ENCODE measurements around the gene FMO5.

FMO5 gene

GRCh38 chr1:147213271-147213670, 11.9 kb downstream of the FMO5 start:
- TF ChIP-seq CTCF (IDR thresholded peaks at IDR 0.05; ENCODE audit: borderline replicate concordance, insufficient read depth, low read depth, low read length) = no peak
- no peak overlapping the region for H3K4me3 ChIP-seq (ENCODE audit: low read depth, low read length)

GRCh38 chr1:147211577-147211976, 13.6 kb downstream of the FMO5 start:
- no peak for TF ChIP-seq CTCF (IDR thresholded peaks at IDR 0.05; ENCODE audit: borderline replicate concordance, insufficient read depth, low read depth, low read length)
- H3K4me3 ChIP-seq (ENCODE audit: low read depth, low read length) = no peak overlapping the region

GRCh38 chr1:147210987-147211386, 14.2 kb downstream of the FMO5 start:
- H3K4me3 ChIP-seq (ENCODE audit: low read depth, low read length) = no peak overlapping the region
- TF ChIP-seq CTCF (IDR thresholded peaks at IDR 0.05; ENCODE audit: borderline replicate concordance, insufficient read depth, low read depth, low read length) = no peak

GRCh38 chr1:147209825-147210821, 15.0 kb downstream of the FMO5 start:
- no peak for TF ChIP-seq CTCF (IDR thresholded peaks at IDR 0.05; ENCODE audit: borderline replicate concordance, insufficient read depth, low read depth, low read length)
- no peak overlapping the region for H3K4me3 ChIP-seq (ENCODE audit: low read depth, low read length)

- no peak for TF ChIP-seq CTCF (IDR thresholded peaks at IDR 0.05; ENCODE audit: borderline replicate concordance, insufficient read depth, low read depth, low read length)
- H3K4me3 ChIP-seq (ENCODE audit: low read depth, low read length) = no peak overlapping the region
Measured at GRCh38 chr1:147208619-147209018, 16.5 kb downstream of the FMO5 start.

GRCh38 chr1:147207192-147207591, 17.9 kb downstream of the FMO5 start:
- H3K4me3 ChIP-seq (ENCODE audit: low read depth, low read length) = no peak overlapping the region
- no peak for TF ChIP-seq CTCF (IDR thresholded peaks at IDR 0.05; ENCODE audit: borderline replicate concordance, insufficient read depth, low read depth, low read length)

GRCh38 chr1:147204080-147204479, 21.1 kb downstream of the FMO5 start:
- no peak for TF ChIP-seq CTCF (IDR thresholded peaks at IDR 0.05; ENCODE audit: borderline replicate concordance, insufficient read depth, low read depth, low read length)
- H3K4me3 ChIP-seq (ENCODE audit: low read depth, low read length) = no peak overlapping the region
